GM19438 (cell line): ENCODE measurements around the gene OR51E1.

Source experiments
- ATAC-seq: cut with Tn5 transposase; IDR thresholded peaks from one replicate; pipeline ENCODE4 v1.9.1; 2021; ENCODE audit warnings: low read depth; ENCODE audit not compliant: unreplicated experiment

The OR51E1 gene

GRCh38 chr11:4645974-4646373 is 2.2 kb downstream of the OR51E1 start:
- ATAC-seq = no peak

GRCh38 chr11:4647766-4648165 is 4.0 kb downstream of the OR51E1 start:
- ATAC-seq = no peak

- ATAC-seq = no peak
Observed at GRCh38 chr11:4654635-4655369, 11.0 kb downstream of the OR51E1 start.

GRCh38 chr11:4658629-4659445 is 15.1 kb downstream of the OR51E1 start:
- ATAC-seq = no peak

DNA sequence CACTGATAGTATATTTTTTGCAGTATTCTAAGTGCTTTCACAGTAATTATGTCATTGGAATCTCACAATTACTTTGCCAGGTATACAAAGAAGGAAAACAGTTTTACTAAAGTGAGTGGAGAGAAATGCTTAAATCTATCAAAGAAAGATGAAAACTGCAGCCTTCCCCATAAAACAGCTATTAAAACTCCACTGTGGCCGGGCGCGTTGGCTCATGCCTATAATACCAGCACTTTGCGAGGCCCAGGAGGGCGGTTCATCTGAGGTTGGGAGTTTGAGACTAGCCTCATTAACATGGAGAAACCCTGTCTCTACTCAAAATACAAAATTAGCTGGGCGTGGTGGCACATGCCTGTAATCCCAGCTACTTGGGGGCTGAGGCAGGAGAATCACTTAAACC is 19.1 kb downstream of the OR51E1 start:
- ATAC-seq = no peak

DNA sequence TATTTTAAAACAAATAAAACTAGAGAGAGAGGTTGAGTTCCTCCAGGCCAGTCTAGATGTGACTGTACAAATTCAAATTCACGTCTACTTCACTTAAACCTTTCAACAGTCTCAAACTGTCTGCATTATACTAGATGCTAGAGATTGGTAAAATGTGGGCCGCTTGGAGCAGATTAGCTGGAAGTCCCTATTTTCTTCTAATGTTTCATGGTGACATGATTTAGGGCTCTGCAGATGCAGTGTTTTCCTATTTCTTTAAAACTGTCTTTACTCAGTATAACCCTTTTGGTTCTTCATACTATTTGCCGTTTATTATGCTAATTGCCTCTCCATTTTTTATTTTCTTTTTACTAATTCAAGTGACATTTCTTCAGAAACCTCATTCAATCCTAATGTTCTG is 20.4 kb downstream of the OR51E1 start:
- ATAC-seq = no peak

DNA sequence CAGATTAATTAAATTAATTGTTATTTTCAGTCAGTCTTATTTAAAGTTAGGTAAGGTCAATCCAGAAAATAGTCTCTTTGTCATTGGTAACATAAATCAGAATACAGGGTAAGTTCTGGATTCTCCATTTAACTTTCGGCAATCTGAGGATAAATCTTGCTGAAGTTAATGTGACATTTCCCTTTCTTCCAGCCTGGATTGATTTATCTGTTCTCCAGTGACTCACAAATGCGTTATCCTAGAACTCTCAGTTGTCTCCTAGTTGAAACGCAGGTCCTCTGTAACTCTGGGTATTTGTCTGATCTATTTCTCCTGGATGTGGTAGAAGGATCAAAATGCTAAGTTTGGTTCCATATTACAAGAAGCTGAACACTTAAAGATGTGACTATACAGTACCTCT is 21.0 kb downstream of the OR51E1 start:
- ATAC-seq = no peak

- no peak for ATAC-seq
Observed at GRCh38 chr11:4665424-4665823, 21.6 kb downstream of the OR51E1 start.

GRCh38 chr11:4671741-4672140 is 28.0 kb downstream of the OR51E1 start:
- no peak for ATAC-seq

GRCh38 chr11:4672470-4672869 is 28.7 kb downstream of the OR51E1 start:
- no peak for ATAC-seq

- no peak for ATAC-seq
Observed at GRCh38 chr11:4673781-4674180, 30.0 kb downstream of the OR51E1 start.

DNA sequence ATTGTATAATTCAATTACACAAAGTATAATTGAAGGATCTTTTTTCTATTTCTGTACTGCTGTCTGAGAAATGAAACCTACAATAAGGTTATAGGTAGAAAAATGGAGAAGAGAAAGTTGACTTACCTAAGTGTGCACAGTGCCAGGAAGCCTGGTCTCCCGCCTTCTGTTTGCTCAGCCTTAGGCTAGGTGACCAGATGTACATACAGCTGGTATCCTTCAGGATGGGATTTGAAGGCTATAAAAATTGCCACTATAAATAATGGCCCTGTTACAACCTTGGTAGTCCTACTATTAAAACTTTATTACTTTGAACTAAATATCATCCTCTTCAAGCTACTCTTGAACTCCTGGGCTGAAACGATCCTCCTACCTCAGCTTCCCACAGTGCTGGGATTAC is 34.2 kb downstream of the OR51E1 start:
- no peak for ATAC-seq

- ATAC-seq = no peak
Observed at GRCh38 chr11:4680341-4680740, 36.6 kb downstream of the OR51E1 start.

- ATAC-seq = no peak
Observed at GRCh38 chr11:4682623-4683419, 39.0 kb downstream of the OR51E1 start.

- no peak for ATAC-seq
Observed at GRCh38 chr11:4684631-4685285, 41.0 kb downstream of the OR51E1 start.

- no peak for ATAC-seq
Observed at GRCh38 chr11:4695442-4695841, 51.7 kb downstream of the OR51E1 start.

GRCh38 chr11:4697585-4697984 is 53.8 kb downstream of the OR51E1 start, which contains the start of gene OR51E2:
OR51E2 (minus strand) TSS chr11:4697853; CDS start chr11:4682711, 15,142 bp downstream.
- no peak for ATAC-seq

- ATAC-seq = peak; percentile 89
Observed at GRCh38 chr11:4699697-4700435, 56.1 kb downstream of the OR51E1 start.

GRCh38 chr11:4700436-4700820 is 56.6 kb downstream of the OR51E1 start:
- no peak for ATAC-seq
